WERI-Rb-1 (cell line): ENCODE results near the gene SAP30.

ENCODE experiments used
- DNase-seq: peaks from one replicate; pipeline ENCODE4 v3.0.0-alpha.2; 2020
- H3K27ac ChIP-seq: fragments of 250-450 bp; sonication (Bioruptor Pico); 2 replicates; pipeline ENCODE4 v1.5.1; 2020; ENCODE audit warnings: mild to moderate bottlenecking, moderate library complexity
- H3K27me3 ChIP-seq: fragments of 250-450 bp; sonication (Bioruptor Pico); 2 replicates; pipeline ENCODE4 v1.5.1; 2021; ENCODE audit warnings: mild to moderate bottlenecking, low read depth, moderate library complexity; ENCODE audit not compliant: insufficient read depth, severe bottlenecking
- H3K36me3 ChIP-seq: fragments of 250-450 bp; sonication (Bioruptor Pico); 2 replicates; pipeline ENCODE4 v1.5.1; 2020; ENCODE audit warnings: mild to moderate bottlenecking, moderate library complexity
- H3K4me3 ChIP-seq: 2 replicates; pipeline ENCODE4 v1.5.1; 2011; ENCODE audit warnings: low read depth, mild to moderate bottlenecking, control low read depth, low read length
- H3K9me3 ChIP-seq: fragments of 250-450 bp; sonication (Bioruptor Pico); 2 replicates; pipeline ENCODE4 v1.5.1; 2021; ENCODE audit warnings: mild to moderate bottlenecking, moderate library complexity; ENCODE audit not compliant: severe bottlenecking
- CTCF ChIP-seq: IDR thresholded peaks from 2 replicates; pipeline ENCODE4 v1.5.1; 2011; ENCODE audit warnings: low read depth, mild to moderate bottlenecking, control low read depth, inconsistent platforms, low read length

Gene SAP30

GRCh38 chr4:173343832-173344397 lies 26.8 kb upstream of the SAP30 start:
- Histone ChIP-seq H3K27ac (no peak overlapping the region), H3K36me3 (no peaks in the 10 kb centered on the region), H3K27me3 (no peaks in the 10 kb centered on the region), H3K9me3 (no peaks in the 10 kb centered on the region), H3K4me3 (no peak overlapping the region)
- no peak for DNase-seq
- no peak for TF ChIP-seq CTCF

GRCh38 chr4:173345648-173346047 lies 25.1 kb upstream of the SAP30 start:
- no peak overlapping the region for H3K27ac ChIP-seq
- no peaks in the 10 kb centered on the region for H3K36me3 ChIP-seq
- no peak for TF ChIP-seq CTCF
- DNase-seq, result no peak
- no peaks in the 10 kb centered on the region for H3K27me3 ChIP-seq
- no peak overlapping the region for H3K4me3 ChIP-seq
- H3K9me3 ChIP-seq, result no peaks in the 10 kb centered on the region

GRCh38 chr4:173346074-173346473 lies 24.7 kb upstream of the SAP30 start:
- DNase-seq, result no peak
- no peak for TF ChIP-seq CTCF
- H3K27me3 ChIP-seq, result no peaks in the 10 kb centered on the region
- no peak overlapping the region for H3K27ac ChIP-seq
- no peak overlapping the region for H3K4me3 ChIP-seq
- H3K36me3 ChIP-seq, result no peaks in the 10 kb centered on the region
- no peaks in the 10 kb centered on the region for H3K9me3 ChIP-seq

GRCh38 chr4:173347467-173347866 lies 23.3 kb upstream of the SAP30 start:
- no peaks in the 10 kb centered on the region for H3K36me3 ChIP-seq
- no peak overlapping the region for H3K4me3 ChIP-seq
- DNase-seq, result no peak
- no peak overlapping the region for H3K27ac ChIP-seq
- TF ChIP-seq CTCF, result no peak
- H3K9me3 ChIP-seq, result no peaks in the 10 kb centered on the region
- H3K27me3 ChIP-seq, result no peaks in the 10 kb centered on the region

GRCh38 chr4:173357939-173358338 lies 12.8 kb upstream of the SAP30 start:
- no peaks in the 10 kb centered on the region for H3K36me3 ChIP-seq
- no peak overlapping the region for H3K4me3 ChIP-seq
- no peaks in the 10 kb centered on the region for H3K9me3 ChIP-seq
- peaks cover 9% of the 10 kb centered on the region for H3K27me3 ChIP-seq
- DNase-seq, result no peak
- no peak for TF ChIP-seq CTCF
- no peak overlapping the region for H3K27ac ChIP-seq

GRCh38 chr4:173360587-173361221 lies 10.1 kb upstream of the SAP30 start:
- Histone ChIP-seq H3K27ac (no peak overlapping the region), H3K4me3 (no peak overlapping the region), H3K36me3 (no peaks in the 10 kb centered on the region), H3K9me3 (no peaks in the 10 kb centered on the region), H3K27me3 (peaks cover 9% of the 10 kb centered on the region)
- peak; percentile 46; the same call in 1 of the 2 replicates for TF ChIP-seq CTCF
- DNase-seq, result no peak
